ENCODE measurements around the gene CLDN14. TPM values are rescaled to one million over a fixed set of nuclear protein-coding genes. Genes with fewer than 3 reads are reported as not detected.
A peak's percentile ranks its signal among the peaks of the same experiment; 100 is the strongest.

The CLDN14 gene
- total RNA-seq, 1 experiment from 2014 or later: not detected

DNA sequence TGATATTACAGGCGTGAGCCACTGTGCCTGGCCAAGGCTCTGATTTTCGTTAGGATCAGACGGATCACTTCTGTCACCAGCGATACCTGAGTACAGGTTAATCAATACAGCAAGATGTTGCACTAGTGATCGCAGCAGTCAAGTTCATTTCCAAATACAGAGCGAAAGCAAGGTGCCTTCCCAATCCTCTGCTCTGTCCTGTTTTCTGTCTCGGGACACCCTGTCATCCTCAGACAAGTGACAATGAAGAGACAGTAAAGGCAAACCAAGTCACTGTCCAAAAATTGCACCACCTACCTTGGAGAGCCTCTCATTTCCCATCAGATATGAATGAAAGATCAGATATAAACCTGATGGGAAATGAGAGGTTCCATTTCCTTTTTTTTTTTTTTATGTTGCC lies 5.6 kb upstream of the CLDN14 start:
- Histone ChIP-seq H2AK5ac (ENCODE audit: insufficient read length, low read length) (no peak overlapping the region), H3K27ac (ENCODE audit: insufficient read length, low read depth, low read length) (no peak overlapping the region), H3T11ph (ENCODE audit: low read length) (no peak overlapping the region), H3K14ac (ENCODE audit: insufficient read depth, low read length) (no peak overlapping the region), H3K23me2 (ENCODE audit: insufficient read length, low read depth, low read length, poor library complexity, severe bottlenecking) (no peaks in the 10 kb centered on the region), H3K4ac (ENCODE audit: low read depth, low read length) (no peak overlapping the region), H2BK120ac (ENCODE audit: low read depth, low read length, poor library complexity, severe bottlenecking) (no peak overlapping the region), H2BK12ac (ENCODE audit: insufficient read length, low read depth, low read length) (no peak overlapping the region), H2BK15ac (ENCODE audit: low read depth, low read length) (no peak overlapping the region), H3K79me2 (ENCODE audit: insufficient read depth, low read length) (no peaks in the 10 kb centered on the region), H2BK5ac (ENCODE audit: insufficient read length, low read length) (no peak overlapping the region), H2BK20ac (ENCODE audit: low read depth, low read length, poor library complexity, severe bottlenecking) (no peak overlapping the region), H3K9me3 (ENCODE audit: control insufficient read depth, low read depth, low read length) (no peaks in the 10 kb centered on the region), H2AFZ (ENCODE audit: low read length) (no peak overlapping the region), H3K18ac (ENCODE audit: insufficient read length, low read depth, low read length) (no peak overlapping the region), H4K20me1 (ENCODE audit: control insufficient read depth, insufficient read depth, insufficient read length) (no peaks in the 10 kb centered on the region), H4K91ac (ENCODE audit: insufficient read length, low read depth, low read length) (no peak overlapping the region), H3K4me1 (ENCODE audit: insufficient read depth, low read length) (no peaks in the 10 kb centered on the region), H3K56ac (ENCODE audit: insufficient read length, low read depth, low read length) (no peak overlapping the region), H3K23ac (ENCODE audit: insufficient read length, low read depth, low read length) (no peak overlapping the region), H4K8ac (replicated peaks; ENCODE audit: insufficient read length, low read depth, low read length) (no peak overlapping the region), H3K9ac (ENCODE audit: extremely low read depth, insufficient read length, low read length) (no peak overlapping the region), H3K4me2 (ENCODE audit: insufficient read depth, insufficient read length, low read length) (no peak overlapping the region), H3K27me3 (ENCODE audit: insufficient read depth, low read length) (no peaks in the 10 kb centered on the region), H4K5ac (ENCODE audit: insufficient read length, low read depth, low read length) (no peak overlapping the region), H3K79me1 (ENCODE audit: insufficient read depth, low read depth, low read length, poor library complexity, severe bottlenecking) (no peaks in the 10 kb centered on the region)
- H3K27me3 Mint-ChIP-seq (ENCODE audit: low read depth): no peaks in the 10 kb centered on the region; the same call in 1 of the 2 replicates
- no peaks in the 10 kb centered on the region for H3K9me3 Mint-ChIP-seq
- TF ChIP-seq, protein P1, sequence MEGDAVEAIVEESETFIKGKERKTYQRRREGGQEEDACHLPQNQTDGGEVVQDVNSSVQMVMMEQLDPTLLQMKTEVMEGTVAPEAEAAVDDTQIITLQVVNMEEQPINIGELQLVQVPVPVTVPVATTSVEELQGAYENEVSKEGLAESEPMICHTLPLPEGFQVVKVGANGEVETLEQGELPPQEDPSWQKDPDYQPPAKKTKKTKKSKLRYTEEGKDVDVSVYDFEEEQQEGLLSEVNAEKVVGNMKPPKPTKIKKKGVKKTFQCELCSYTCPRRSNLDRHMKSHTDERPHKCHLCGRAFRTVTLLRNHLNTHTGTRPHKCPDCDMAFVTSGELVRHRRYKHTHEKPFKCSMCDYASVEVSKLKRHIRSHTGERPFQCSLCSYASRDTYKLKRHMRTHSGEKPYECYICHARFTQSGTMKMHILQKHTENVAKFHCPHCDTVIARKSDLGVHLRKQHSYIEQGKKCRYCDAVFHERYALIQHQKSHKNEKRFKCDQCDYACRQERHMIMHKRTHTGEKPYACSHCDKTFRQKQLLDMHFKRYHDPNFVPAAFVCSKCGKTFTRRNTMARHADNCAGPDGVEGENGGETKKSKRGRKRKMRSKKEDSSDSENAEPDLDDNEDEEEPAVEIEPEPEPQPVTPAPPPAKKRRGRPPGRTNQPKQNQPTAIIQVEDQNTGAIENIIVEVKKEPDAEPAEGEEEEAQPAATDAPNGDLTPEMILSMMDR (conservative IDR thresholded peaks at IDR 0.05): no peak
- no CpG with 5 or more reads among the region's 7 CpGs for WGBS (ENCODE audit: extremely low coverage, insufficient read length, low lambda C conversion rate)
- H3K4me3 Mint-ChIP-seq: no peak overlapping the region
- H3K36me3 Mint-ChIP-seq (ENCODE audit: insufficient read depth in 1 of 3, low read depth in 3 of 3): no peaks in the 10 kb centered on the region
- H3K27ac Mint-ChIP-seq: peak overlapping the region in 1 of 3 experiments; percentile 63; a peak in 1 of 7 replicates
- H3K4me1 Mint-ChIP-seq: no peaks in the 10 kb centered on the region
- DNase-seq: no peak

Data from H9 (cell line).